Limb (tissue), 2 donors: ENCODE results near the gene OR8B8.
"Not testable (repeated sequence)": the region's sequence is repeated elsewhere in the genome, so short reads cannot be mapped to it uniquely, and the experiment has no call there.

Source experiments
- DNase-seq, 2 donors: peaks; one replicate each; pipeline ENCODE4 v3.0.0-alpha.2; 2016; ENCODE audit errors: extremely low spot score in 2 of 2

The OR8B8 gene

DNA sequence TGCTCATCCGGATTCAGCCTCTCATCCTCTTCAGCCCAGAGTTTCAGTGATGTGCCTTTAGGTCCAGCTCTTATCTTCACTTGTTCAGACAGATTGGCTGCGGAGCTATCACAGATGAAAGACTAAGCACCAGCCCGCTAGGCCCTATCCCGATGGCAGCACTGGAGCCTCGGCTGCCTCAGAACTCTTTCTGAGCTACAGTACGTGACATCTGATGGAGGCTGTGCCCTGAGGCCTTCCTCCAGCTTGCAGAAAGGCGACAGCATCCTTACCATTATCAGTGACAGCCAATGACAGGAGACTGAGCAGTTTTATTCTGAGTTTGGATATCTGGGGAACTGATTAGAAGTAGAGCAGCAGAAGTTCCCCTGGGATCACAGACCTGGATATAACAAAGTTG is 4.0 kb downstream of the OR8B8 start:
- no peak for DNase-seq

DNA sequence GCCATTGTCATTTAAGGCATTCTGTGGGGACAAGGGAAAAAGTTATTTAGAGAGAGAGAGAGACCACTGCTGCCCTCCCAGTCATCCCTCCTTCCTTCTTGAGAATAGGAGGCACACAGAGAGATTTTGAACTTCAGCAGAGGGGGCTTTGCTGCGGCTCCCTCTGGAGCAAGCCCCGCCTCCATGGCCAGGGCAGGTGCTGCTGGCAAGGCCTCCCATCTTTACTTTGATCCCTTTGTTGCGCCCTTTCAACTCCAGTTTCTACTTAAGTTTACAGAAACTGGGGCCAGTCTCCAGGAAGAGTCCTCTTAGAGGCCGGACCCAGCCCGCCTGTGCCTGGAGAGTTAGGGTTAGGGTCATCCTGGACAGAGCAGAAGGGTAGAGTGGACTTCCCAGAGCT is 4.4 kb downstream of the OR8B8 start:
- no peak for DNase-seq

- DNase-seq: no peak
Observed at GRCh38 chr11:124440608-124441007, 4.9 kb downstream of the OR8B8 start.

GRCh38 chr11:124434699-124435098 is 10.8 kb downstream of the OR8B8 start:
- no peak for DNase-seq

GRCh38 chr11:124429599-124429998 is 15.9 kb downstream of the OR8B8 start:
- no peak for DNase-seq

DNA sequence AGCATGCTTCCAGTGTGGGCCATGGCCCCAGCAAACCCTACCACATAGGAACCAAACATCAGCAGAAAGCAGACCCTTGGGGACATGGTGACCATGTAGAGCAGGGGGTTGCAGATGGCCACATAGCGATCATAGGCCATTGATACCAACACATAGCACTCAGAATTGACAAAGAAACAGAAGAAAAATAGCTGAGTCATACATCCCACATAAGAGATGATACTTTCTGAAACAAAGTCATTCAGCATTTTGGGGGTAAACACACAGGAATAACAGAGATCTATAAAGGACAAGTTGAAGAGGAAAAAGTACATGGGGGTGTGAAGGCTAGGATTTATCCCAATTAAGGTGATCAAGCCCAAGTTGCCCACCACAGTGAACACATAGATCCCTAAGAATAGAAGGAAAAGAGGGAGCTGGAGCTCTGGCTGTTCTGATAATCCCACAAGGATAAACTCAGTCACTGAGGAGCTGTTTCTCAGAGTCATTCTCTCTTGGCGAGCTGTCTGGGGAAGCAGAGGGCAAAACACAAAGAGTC is 21.0 kb downstream of the OR8B8 start, which contains the start of gene OR8B4:
TSS of gene OR8B4 (minus strand) at position 488 of the 538 bp plus-strand sequence. CDS start at position 488, 0 bp downstream.
- no peak for DNase-seq

- no peak for DNase-seq
Observed at GRCh38 chr11:124421043-124421442, 24.5 kb downstream of the OR8B8 start.

DNA sequence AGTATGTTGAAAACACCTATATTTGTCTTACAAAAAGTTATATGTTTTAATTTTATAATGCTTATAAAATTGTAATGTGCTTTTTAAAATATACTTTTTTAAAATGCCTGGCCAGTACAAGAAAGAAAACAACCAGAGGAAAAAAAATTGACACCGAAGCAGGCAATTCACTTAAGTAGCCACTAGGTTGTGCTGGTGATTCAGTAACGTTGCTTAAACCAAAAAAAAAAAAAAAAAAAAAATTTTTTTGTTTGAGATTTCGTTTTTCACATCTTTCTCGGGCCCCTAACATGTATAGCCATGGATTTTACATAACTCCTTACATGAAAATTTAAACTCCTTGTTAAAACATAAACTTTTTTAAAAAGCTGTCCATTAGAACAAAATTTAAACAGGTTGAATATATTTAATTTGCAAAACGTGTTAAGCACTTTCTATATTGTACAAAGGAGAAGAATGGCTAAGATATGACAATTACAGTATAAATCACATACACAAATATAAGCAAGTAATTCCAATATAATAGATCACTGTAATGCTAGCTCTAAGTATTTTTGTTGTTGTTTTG is 30.1 kb downstream of the OR8B8 start:
- peak in 1 of 2 donors; percentile 58 for DNase-seq

GRCh38 chr11:124409906-124410305 is 35.6 kb downstream of the OR8B8 start:
- DNase-seq: no peak

DNA sequence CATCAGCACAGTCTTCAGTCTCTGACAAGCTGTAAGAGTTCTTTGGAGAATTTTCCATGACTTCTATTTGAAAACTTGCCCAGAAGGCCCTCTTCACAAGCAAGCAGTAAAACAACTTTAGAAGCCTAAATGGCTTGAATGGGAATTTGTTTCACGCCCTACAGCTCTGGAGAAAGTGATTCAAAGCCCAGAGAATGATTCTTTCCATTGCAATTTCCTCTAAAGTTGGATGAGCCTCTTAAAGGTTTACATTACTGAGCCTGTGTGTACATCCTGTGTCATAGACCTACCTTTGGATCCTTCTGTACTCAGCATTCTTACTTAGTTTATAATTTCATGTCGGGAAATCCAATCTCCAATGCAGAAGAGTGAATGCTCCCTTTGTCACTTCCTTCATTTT is 39.9 kb downstream of the OR8B8 start:
- DNase-seq: peak in 1 of 2 donors; percentile 14

- not testable (repeated sequence) for DNase-seq
Observed at GRCh38 chr11:124403186-124403585, 42.3 kb downstream of the OR8B8 start.

GRCh38 chr11:124402326-124402922 is 43.1 kb downstream of the OR8B8 start:
- DNase-seq: peak in 1 of 2 donors; percentile 43

DNA sequence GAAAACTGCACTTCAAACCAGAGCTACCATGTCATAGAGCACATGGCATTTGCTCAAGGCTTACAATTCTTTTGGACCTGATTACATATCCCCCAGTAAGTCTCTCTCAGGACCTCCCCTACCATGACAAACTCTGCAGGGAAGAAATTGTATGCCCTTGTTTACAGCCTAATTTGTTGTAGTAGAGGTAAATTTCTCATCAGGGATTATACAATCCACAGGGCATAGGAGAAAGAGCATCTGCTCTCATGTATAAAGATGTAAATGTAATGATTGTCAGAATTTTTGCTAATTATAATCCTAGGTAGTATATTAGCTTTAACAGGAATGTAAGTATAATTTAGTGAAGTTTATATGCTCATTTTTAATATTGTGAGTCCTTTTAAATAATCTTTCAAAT is 46.6 kb downstream of the OR8B8 start, which contains the start of gene OR8B3:
TSS of gene OR8B3 (minus strand) at position 101 of the 400 bp plus-strand sequence. CDS start 1,673 bp downstream, outside the sequence.
- DNase-seq: no peak

- DNase-seq: not testable (repeated sequence)
Observed at GRCh38 chr11:124396847-124397246, 48.6 kb downstream of the OR8B8 start.

DNA sequence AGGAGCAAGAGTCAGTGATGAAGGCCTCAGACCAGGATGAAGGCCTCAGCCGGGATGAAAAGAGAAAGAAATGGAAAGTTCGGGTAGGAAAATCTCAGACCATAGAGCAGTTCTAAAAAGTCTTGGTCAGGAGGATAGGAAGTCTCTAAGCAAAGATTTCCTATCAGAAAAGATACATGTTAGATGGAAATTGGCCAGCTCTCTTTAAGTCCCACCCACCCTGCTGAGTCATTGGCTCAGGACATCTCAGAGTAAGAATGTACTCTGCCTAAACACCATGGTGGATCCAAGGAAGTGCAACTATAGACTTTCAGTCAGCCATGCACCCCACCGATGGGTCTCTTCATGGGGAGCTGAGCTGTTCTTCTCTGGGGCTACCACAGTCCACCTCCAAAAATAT is 51.1 kb downstream of the OR8B8 start:
- no peak for DNase-seq
